Stomach (tissue), 9 donors: ENCODE data around the gene FREM2. TPM values are rescaled to one million over a fixed set of nuclear protein-coding genes. Genes with fewer than 3 reads are reported as not detected.

ENCODE experiments used
- DNase-seq, 2 donors: peaks; one replicate each; pipeline versions ENCODE4 v3.0.0 to v3.0.0-alpha.2; 2013 to 2019
- H3K27ac ChIP-seq, 5 donors: fragments of 200-600 bp in 4 of 5; sonication (generic) in 4 of 5; one replicate each; pipeline ENCODE4 v1.5.1; 2013 to 2019; ENCODE audit warnings: mild to moderate bottlenecking in 1 of 5, moderate library complexity in 1 of 5
- H3K27me3 ChIP-seq, 3 donors: fragments of 200-600 bp; sonication (generic); one replicate each; pipeline ENCODE4 v1.5.1; 2017 to 2019; ENCODE audit warnings: mixed run types in 1 of 3
- H3K36me3 ChIP-seq, 4 donors: fragments of 200-600 bp; sonication (generic); 1 replicate in 3 of 4; 2 replicates in 1 of 4; pipeline ENCODE4 v1.5.1; 2016 to 2019
- H3K4me1 ChIP-seq, 4 donors: fragments of 200-600 bp; sonication (generic); one replicate each; pipeline ENCODE4 v1.5.1; 2016 to 2019
- H3K4me3 ChIP-seq, 4 donors: fragments of 200-600 bp; sonication (generic) in 3 of 4; one replicate each; pipeline ENCODE4 v1.5.1; 2016 to 2019; ENCODE audit warnings: mild to moderate bottlenecking in 1 of 4
- H3K9me3 ChIP-seq, 4 donors: fragments of 200-600 bp; sonication (generic); one replicate each; pipeline ENCODE4 v1.5.1; 2016 to 2019
- EP300 ChIP-seq: sonication (generic); formaldehyde crosslinking; IDR thresholded peaks from one replicate; pipeline ENCODE4 v1.6.1; 2017; ENCODE audit warnings: antibody characterized with exemption
- POLR2A ChIP-seq, 4 donors: fragments of 450-650 bp; IDR thresholded peaks; one replicate each; pipeline ENCODE4 v1.6.1; 2016; ENCODE audit warnings: antibody characterized with exemption in 4 of 4, control low read depth in 2 of 4, mild to moderate bottlenecking in 1 of 4, moderate library complexity in 1 of 4
- POLR2AphosphoS5 ChIP-seq, 3 donors: sonication (generic); formaldehyde crosslinking; IDR thresholded peaks; one replicate each; pipeline ENCODE4 v1.6.1; 2016; ENCODE audit warnings: antibody characterized with exemption in 3 of 3
- WGBS, 5 donors: extraction: QIAGEN DNeasy Blood & Tissue Kit in 3 of 5; methylation state at CpG; one replicate each; pipeline versions ENCODE4 v1.1.5 to v1.1.7; 2013 to 2018; 5-methylcytosine and 5-hydroxymethylcytosine counted together
- intact Hi-C: fragments of 100-400 bp; cut with DNase I; formaldehyde crosslinking; loops from one replicate; pipeline ENCODE4 v1.15.1; 2023; ENCODE audit warnings: low total_unique reads
- polyA plus RNA-seq, 3 donors: library from polyadenylated mRNA; stranded (reverse); fragments of 200-250 nt; gene quantifications; one replicate each; pipeline ENCODE4 v1.2.3, GENCODE V29; 2013
- total RNA-seq, 5 donors: library from RNA; depleted of rRNA; stranded (reverse); fragments of >200 nt; gene quantifications; one replicate each; pipeline versions ENCODE4 v1.1.0 to v1.2.3, GENCODE V29; 2014 to 2016
- TF ChIP-seq, protein P1 (sequence below), 7 experiments: fragments of 450-650 bp in 4 of 7; fragments of 200-600 bp in 3 of 7; sonication (generic) in 3 of 7; IDR thresholded peaks; one replicate each; pipeline ENCODE4 v1.5.1; 2016 to 2019; ENCODE audit warnings: antibody characterized with exemption in 7 of 7, control low read depth in 2 of 7, mild to moderate bottlenecking in 1 of 7
- donor health status: healthy with polysubstance abuse.
- donor health status: Bipolar disorder and iron deficiency.
- donor health status: healthy.

The FREM2 gene
- total and polyA plus RNA-seq, 8 donors: 0.37 to 18.0 (median 1.3) TPM

DNA sequence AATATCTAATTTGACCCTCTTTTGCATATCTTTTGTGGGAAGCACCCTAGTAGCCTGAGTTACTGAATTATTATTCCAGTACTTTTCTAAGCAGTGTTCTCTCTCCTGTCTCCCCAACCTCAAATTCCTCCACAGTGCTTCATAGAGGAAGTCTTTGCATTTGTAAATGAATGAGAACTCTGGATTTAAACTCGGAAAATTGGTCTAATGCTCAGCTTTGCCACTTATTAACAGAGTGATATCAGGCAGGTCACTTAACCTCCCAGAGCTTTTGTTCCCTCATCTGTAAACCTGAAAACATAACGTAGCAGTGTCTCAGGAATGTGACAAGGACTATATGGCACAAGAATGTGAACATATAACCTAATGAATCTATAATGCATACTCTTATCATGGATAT is 26.2 kb downstream of the FREM2 start:
- no peaks in the 10 kb centered on the region for H3K9me3 ChIP-seq
- H3K4me1 ChIP-seq: no peaks in the 10 kb centered on the region
- no peak overlapping the region for H3K27ac ChIP-seq
- no peak overlapping the region for H3K4me3 ChIP-seq
- 31 to 51% (median 41%) methylated on average over 2 of the region's 2 CpGs for WGBS, 5 donors
- intact Hi-C loops: no loop called here
- TF ChIP-seq EP300 (no peak), POLR2A (IDR thresholded peaks at IDR 0.05) (no peak), POLR2AphosphoS5 (IDR thresholded peaks at IDR 0.05) (no peak)
- TF ChIP-seq, protein P1, sequence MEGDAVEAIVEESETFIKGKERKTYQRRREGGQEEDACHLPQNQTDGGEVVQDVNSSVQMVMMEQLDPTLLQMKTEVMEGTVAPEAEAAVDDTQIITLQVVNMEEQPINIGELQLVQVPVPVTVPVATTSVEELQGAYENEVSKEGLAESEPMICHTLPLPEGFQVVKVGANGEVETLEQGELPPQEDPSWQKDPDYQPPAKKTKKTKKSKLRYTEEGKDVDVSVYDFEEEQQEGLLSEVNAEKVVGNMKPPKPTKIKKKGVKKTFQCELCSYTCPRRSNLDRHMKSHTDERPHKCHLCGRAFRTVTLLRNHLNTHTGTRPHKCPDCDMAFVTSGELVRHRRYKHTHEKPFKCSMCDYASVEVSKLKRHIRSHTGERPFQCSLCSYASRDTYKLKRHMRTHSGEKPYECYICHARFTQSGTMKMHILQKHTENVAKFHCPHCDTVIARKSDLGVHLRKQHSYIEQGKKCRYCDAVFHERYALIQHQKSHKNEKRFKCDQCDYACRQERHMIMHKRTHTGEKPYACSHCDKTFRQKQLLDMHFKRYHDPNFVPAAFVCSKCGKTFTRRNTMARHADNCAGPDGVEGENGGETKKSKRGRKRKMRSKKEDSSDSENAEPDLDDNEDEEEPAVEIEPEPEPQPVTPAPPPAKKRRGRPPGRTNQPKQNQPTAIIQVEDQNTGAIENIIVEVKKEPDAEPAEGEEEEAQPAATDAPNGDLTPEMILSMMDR (IDR thresholded peaks at IDR 0.05): no peak
- no peaks in the 10 kb centered on the region for H3K36me3 ChIP-seq
- no peaks in the 10 kb centered on the region for H3K27me3 ChIP-seq
- DNase-seq: no peak

DNA sequence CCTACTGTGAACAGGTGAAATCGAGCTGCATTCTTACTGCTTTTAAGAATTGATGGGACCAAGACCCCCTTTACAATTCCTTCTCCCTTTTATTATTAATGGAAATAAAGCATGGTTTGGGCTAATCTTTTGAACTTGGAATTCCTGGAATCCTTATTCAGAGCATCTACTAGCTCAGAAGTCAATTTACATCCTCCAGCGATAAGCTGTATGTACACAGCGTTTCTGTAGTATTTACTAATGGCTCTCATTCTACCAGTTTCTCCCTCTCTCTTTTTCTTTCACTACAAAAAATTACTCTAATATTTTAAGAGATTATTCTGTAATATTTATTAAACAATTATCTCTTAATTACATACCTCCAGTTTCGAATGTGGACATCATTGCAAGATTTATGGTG is 31.5 kb downstream of the FREM2 start:
- 25 to 55% (median 52%) methylated on average over 4 of the region's 4 CpGs for WGBS, 5 donors
- intact Hi-C loops: no loop called here
- Histone ChIP-seq H3K4me1 (no peaks in the 10 kb centered on the region), H3K27ac (no peak overlapping the region), H3K9me3 (no peaks in the 10 kb centered on the region), H3K36me3 (no peaks in the 10 kb centered on the region), H3K27me3 (no peaks in the 10 kb centered on the region), H3K4me3 (no peak overlapping the region)
- TF ChIP-seq, protein P1 (IDR thresholded peaks at IDR 0.05): no peak
- TF ChIP-seq EP300 (no peak), POLR2AphosphoS5 (IDR thresholded peaks at IDR 0.05) (no peak), POLR2A (IDR thresholded peaks at IDR 0.05) (no peak)
- no peak for DNase-seq

DNA sequence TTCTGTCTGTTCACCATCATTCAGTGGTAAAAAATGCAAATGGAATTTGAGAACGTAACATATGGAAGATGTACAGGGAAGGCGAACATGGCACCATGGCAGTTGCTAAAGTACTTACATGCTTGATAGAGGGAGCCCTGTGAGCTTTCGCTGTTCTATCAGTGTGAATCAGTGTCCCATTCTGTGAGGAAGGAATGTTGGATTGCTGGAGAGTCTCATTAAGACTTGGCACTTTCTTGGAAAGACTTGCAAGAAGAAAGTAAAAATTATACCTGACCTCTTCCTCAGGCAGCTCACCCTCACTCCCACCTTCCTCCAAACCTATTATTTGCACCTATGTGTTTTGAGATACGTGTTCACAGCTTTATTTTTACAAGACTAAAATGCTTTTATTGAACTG is 43.5 kb downstream of the FREM2 start:
- 64 to 89% (median 75%) methylated on average over 4 of the region's 4 CpGs for WGBS, 5 donors
- Histone ChIP-seq H3K4me3 (no peak overlapping the region), H3K36me3 (no peaks in the 10 kb centered on the region)

DNA sequence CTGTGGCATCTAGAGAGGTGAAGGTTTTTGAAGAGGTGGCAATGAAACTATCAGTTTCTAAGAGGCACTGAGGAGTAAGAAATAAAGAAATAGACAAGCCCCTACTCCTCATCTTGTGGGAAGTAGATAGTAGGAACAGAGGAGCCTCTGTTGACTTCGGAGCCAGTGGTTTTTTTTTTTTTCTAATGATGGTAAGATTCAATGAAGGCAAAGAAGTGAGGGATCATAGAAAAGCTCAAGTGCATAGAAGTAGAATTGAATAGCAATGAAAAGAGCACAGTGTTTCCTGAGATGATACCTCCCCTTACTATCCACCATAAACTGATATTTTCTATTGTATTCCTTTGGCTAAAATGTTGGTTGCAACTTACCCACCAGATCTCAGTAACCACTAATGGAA is 46.3 kb downstream of the FREM2 start:
- H3K4me1 ChIP-seq: peaks cover 0 to 8% (median 4%) of the 10 kb centered on the region in 4 donors
- H3K9me3 ChIP-seq: no peaks in the 10 kb centered on the region
- no peak overlapping the region for H3K4me3 ChIP-seq
- H3K36me3 ChIP-seq: no peaks in the 10 kb centered on the region
- 85 to 97% (median 92%) methylated on average over 1 of the region's 1 CpG for WGBS, 5 donors
- no peak for DNase-seq
- H3K27me3 ChIP-seq: no peaks in the 10 kb centered on the region
- H3K27ac ChIP-seq: no peak overlapping the region
- intact Hi-C loops: no loop called here
- no peak for TF ChIP-seq POLR2AphosphoS5 (IDR thresholded peaks at IDR 0.05)
- TF ChIP-seq, protein P1 (IDR thresholded peaks at IDR 0.05): no peak
- no peak for TF ChIP-seq POLR2A (IDR thresholded peaks at IDR 0.05)
- TF ChIP-seq EP300: no peak

More for the DNA sequence above, 43.5 kb downstream of the FREM2 start:
- no peaks in the 10 kb centered on the region for H3K27me3 ChIP-seq
- intact Hi-C loops: no loop called here
- peaks cover 0 to 5% (median 0%) of the 10 kb centered on the region in 4 donors for H3K4me1 ChIP-seq
- H3K9me3 ChIP-seq: no peaks in the 10 kb centered on the region
- TF ChIP-seq EP300 (no peak), POLR2A (IDR thresholded peaks at IDR 0.05) (no peak)
- TF ChIP-seq, protein P1 (IDR thresholded peaks at IDR 0.05): no peak
- DNase-seq: peak in 1 of 2 donors; percentile 46
- no peak overlapping the region for H3K27ac ChIP-seq
